Pancreas (tissue), 10 donors: ENCODE results near the gene ITPK1. TPM values are rescaled to one million over a fixed set of nuclear protein-coding genes. Genes with fewer than 3 reads are reported as not detected.
"Not testable (repeated sequence)": the region's sequence is repeated elsewhere in the genome, so short reads cannot be mapped to it uniquely, and the experiment has no call there.

ENCODE experiments used
- ATAC-seq, 4 donors: fragments of 200-7000 bp; cut with Tn5 transposase; one replicate each; pipeline versions ENCODE4 v1.8.0 to v1.9.1; 2020; ENCODE audit warnings: mild to moderate bottlenecking in 4 of 4, moderate library complexity in 4 of 4
- DNase-seq, 6 donors: peaks; one replicate each; pipeline ENCODE4 v3.0.0-alpha.2; 2020
- FAIRE-seq: peaks from 2 replicates; lab custom pipeline; 2012; peaks lifted over from hg19 to GRCh38; lab: Jason Lieb, UNC
- H3K27ac ChIP-seq, 4 donors: fragments of 200-600 bp; sonication (generic); 1 replicate in 3 of 4; 2 replicates in 1 of 4; pipeline versions ENCODE4 v1.5.0 to v1.8.0; 2020
- H3K27me3 ChIP-seq, 4 donors: fragments of 200-600 bp; one replicate each; pipeline ENCODE4 v1.8.0; 2021
- H3K36me3 ChIP-seq, 3 donors: fragments of 200-600 bp; sonication (generic) in 1 of 3; one replicate each; pipeline versions ENCODE4 v1.5.0 to v1.8.0; 2020 to 2021
- H3K4me1 ChIP-seq, 3 donors: fragments of 200-600 bp; one replicate each; pipeline ENCODE4 v1.8.0; 2021
- H3K4me3 ChIP-seq, 4 donors: fragments of 200-600 bp; sonication (generic) in 2 of 4; one replicate each; pipeline versions ENCODE4 v1.5.0 to v1.8.0; 2020 to 2021
- H3K9me3 ChIP-seq, 4 donors: fragments of 200-600 bp; one replicate each; pipeline ENCODE4 v1.8.0; 2021
- WGBS, 2 donors: extraction: QIAGEN DNeasy Blood & Tissue Kit; methylation state at CpG; one replicate each; pipeline ENCODE4 v1.1.7; 2013; 5-methylcytosine and 5-hydroxymethylcytosine counted together
- intact Hi-C, 3 donors: fragments of 100-400 bp; cut with DNase I; formaldehyde crosslinking; loops; one replicate each; pipeline versions ENCODE4 v1.11.1 to v1.14.2; 2022
- polyA plus RNA-seq, 2 donors: library from polyadenylated mRNA; stranded (reverse); fragments of 200-250 nt; gene quantifications; one replicate each; pipeline ENCODE4 v1.2.3, GENCODE V29; 2013
- total RNA-seq, 6 donors: library from RNA; stranded (reverse); fragmentation: NEBNext Ultra II Directional in 4 of 6; extraction: Animal tissue kit (Norgen Biotek cat#: 25700) in 4 of 6; gene quantifications; one replicate each; pipeline versions ENCODE4 v1.2.1 to v1.2.4, GENCODE V29; 2021 to 2023
- TF ChIP-seq, protein P1 (sequence below), 4 donors: fragments of 200-600 bp; sonication (generic) in 3 of 4; IDR thresholded peaks; one replicate each; pipeline versions ENCODE4 v1.5.0 to v1.8.0; 2021; ENCODE audit warnings: antibody characterized with exemption in 4 of 4
- donor health status: healthy with polysubstance abuse.
- donor health status: DM: no; HTN: no; CAD: no; lungs with moderate emphysema.
- donor health status: DM: no; HTN: no; CAD: no.
- donor health status: control.
- donor health status: control.
- donor health status: Bipolar disorder and iron deficiency.
- donor health status: DM: yes; HTN: yes; CAD: no.
- donor health status: DM: no; HTN: no; CAD: no.
- donor health status: DM: no; HTN: no; CAD: no.
- donor health status: DM: yes; HTN: yes; CAD: no.

ITPK1 gene
- total and polyA plus RNA-seq, 8 donors = 23.2 to 38.3 (median 33.0) TPM

- 87 to 93% methylated on average over 10 of the region's 10 CpGs for WGBS, 2 donors
- FAIRE-seq (no peak), ATAC-seq (no peak), DNase-seq (peak in 1 of 6 donors; percentile 36)
- no peaks in the 10 kb centered on the region for H3K9me3 ChIP-seq
- H3K36me3 ChIP-seq = no peaks in the 10 kb centered on the region
- TF ChIP-seq, protein P1, sequence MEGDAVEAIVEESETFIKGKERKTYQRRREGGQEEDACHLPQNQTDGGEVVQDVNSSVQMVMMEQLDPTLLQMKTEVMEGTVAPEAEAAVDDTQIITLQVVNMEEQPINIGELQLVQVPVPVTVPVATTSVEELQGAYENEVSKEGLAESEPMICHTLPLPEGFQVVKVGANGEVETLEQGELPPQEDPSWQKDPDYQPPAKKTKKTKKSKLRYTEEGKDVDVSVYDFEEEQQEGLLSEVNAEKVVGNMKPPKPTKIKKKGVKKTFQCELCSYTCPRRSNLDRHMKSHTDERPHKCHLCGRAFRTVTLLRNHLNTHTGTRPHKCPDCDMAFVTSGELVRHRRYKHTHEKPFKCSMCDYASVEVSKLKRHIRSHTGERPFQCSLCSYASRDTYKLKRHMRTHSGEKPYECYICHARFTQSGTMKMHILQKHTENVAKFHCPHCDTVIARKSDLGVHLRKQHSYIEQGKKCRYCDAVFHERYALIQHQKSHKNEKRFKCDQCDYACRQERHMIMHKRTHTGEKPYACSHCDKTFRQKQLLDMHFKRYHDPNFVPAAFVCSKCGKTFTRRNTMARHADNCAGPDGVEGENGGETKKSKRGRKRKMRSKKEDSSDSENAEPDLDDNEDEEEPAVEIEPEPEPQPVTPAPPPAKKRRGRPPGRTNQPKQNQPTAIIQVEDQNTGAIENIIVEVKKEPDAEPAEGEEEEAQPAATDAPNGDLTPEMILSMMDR (IDR thresholded peaks at IDR 0.05) = no peak
- no peak overlapping the region for H3K27ac ChIP-seq
- intact Hi-C loops = no loop called here
- H3K27me3 ChIP-seq = no peaks in the 10 kb centered on the region
- no peaks in the 10 kb centered on the region for H3K4me1 ChIP-seq
- H3K4me3 ChIP-seq = no peak overlapping the region
Observed at GRCh38 chr14:93064411-93065271, 51.1 kb downstream of the ITPK1 start.

DNA sequence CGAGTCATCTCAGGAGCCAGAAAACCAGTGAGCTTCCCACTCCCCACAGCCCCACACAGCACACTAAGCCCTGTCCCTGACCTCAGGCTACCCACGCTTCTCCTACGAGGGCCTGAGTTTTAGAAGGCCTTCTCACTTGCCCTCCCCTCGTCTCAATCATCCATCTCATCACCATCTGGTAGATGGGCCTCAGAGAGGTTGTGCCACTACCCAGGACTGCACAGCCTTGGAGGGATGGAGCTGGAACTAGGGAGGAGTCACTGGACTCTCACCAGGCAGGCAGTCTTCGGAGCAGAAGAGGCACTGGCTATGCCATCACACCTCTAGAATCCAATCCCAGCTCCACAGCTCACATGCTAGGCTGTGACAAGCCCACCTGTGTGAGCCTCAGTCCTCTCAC, 52.3 kb downstream of the ITPK1 start:
- Histone ChIP-seq H3K4me1 (no peaks in the 10 kb centered on the region), H3K27ac (no peak overlapping the region), H3K27me3 (no peaks in the 10 kb centered on the region), H3K4me3 (no peak overlapping the region), H3K36me3 (no peaks in the 10 kb centered on the region), H3K9me3 (no peaks in the 10 kb centered on the region)
- ATAC-seq (no peak), DNase-seq (peak in 1 of 6 donors; percentile 12), FAIRE-seq (no peak)
- WGBS, 2 donors = 89 to 94% methylated on average over 5 of the region's 5 CpGs
- TF ChIP-seq, protein P1 (IDR thresholded peaks at IDR 0.05) = no peak
- intact Hi-C loops = no loop called here

DNA sequence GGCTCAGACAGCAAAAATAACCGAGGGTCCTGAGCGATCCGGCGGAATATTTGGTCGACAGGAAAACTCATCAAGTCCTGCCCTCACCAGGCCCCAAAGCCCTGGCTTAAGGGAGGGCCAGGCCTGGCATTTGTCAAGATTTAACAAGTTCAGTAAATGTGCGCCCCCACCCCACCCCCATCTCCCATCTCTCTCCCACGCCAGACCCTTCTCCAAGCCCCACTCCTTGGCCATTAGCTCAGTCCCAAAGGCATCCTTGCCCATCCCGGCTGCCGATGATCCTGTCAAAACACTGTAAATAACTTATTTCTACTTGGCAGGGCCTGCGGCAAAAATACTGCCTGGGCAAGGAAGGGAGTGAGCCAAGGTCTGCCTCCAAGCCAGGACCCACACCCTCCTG, 52.8 kb downstream of the ITPK1 start:
- Histone ChIP-seq H3K9me3 (no peaks in the 10 kb centered on the region), H3K36me3 (no peaks in the 10 kb centered on the region), H3K27ac (no peak overlapping the region), H3K4me3 (no peak overlapping the region), H3K27me3 (no peaks in the 10 kb centered on the region), H3K4me1 (no peaks in the 10 kb centered on the region)
- TF ChIP-seq, protein P1 (IDR thresholded peaks at IDR 0.05) = no peak
- WGBS, 2 donors = 93% methylated on average over 10 of the region's 10 CpGs
- no peak for FAIRE-seq
- intact Hi-C loops = no loop called here
- peak in 1 of 6 donors; percentile 27 for DNase-seq
- ATAC-seq = no peak

DNA sequence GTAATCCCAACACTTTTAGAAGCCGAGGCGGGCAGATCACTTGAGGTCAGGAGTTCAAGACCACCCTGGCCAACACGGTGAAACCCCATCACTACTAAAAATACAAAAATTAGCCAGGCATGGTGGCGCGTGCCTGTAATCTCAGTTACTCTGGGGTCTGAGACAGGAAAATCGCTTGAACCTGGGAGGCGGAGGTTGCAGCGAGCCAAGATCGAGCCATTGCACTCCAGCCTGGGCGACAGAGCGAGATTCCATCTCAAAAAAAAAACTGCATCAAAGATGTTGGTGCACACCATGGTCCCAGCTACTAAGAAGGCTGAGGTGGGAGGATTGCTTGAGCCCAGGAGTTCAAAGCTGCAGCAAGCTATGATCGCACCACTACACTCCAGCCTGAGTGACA, 53.7 kb downstream of the ITPK1 start:
- H3K9me3 ChIP-seq, ATAC-seq, H3K4me1 ChIP-seq, H3K4me3 ChIP-seq, intact Hi-C loops, H3K27me3 ChIP-seq, H3K27ac ChIP-seq, H3K36me3 ChIP-seq, DNase-seq, FAIRE-seq: not testable (repeated sequence)
- 91 to 93% methylated on average over 12 of the region's 12 CpGs for WGBS, 2 donors

- DNase-seq = no peak
- intact Hi-C loops = no loop called here
- no peak for ATAC-seq
Observed at GRCh38 chr14:93061380-93062012, 54.2 kb downstream of the ITPK1 start.

More at GRCh38 chr14:93061380-93062012, 54.2 kb downstream of the ITPK1 start:
- WGBS, 2 donors = 91 to 92% methylated on average over 4 of the region's 4 CpGs
- Histone ChIP-seq H3K36me3 (no peaks in the 10 kb centered on the region), H3K4me3 (no peak overlapping the region), H3K9me3 (no peaks in the 10 kb centered on the region), H3K27me3 (no peaks in the 10 kb centered on the region), H3K27ac (no peak overlapping the region), H3K4me1 (peaks cover 1 to 9% (median 2%) of the 10 kb centered on the region in 3 donors)
- TF ChIP-seq, protein P1 (IDR thresholded peaks at IDR 0.05) = no peak
- no peak for FAIRE-seq
